Fibroblast of lung (primary cell): ENCODE results near the gene CMIP. TPM values are rescaled to one million over a fixed set of nuclear protein-coding genes. Genes with fewer than 3 reads are reported as not detected.

Source experiments
- DNase-seq, 2 donors: peaks; one replicate each; pipeline versions ENCODE4 v3.0.0 to v3.0.0-alpha.2; 2010; ENCODE audit warnings: low read depth in 2 of 2
- H2AFZ ChIP-seq: 2 replicates; pipeline ENCODE4 v1.5.1; 2012; ENCODE audit warnings: low read length, control low read depth, inconsistent platforms
- H3K27ac ChIP-seq: 2 replicates; pipeline ENCODE4 v1.5.1; 2011; ENCODE audit warnings: low read length, control low read depth; ENCODE audit not compliant: insufficient read depth
- H3K27me3 ChIP-seq: 2 replicates; pipeline ENCODE4 v1.5.1; 2011; ENCODE audit warnings: mild to moderate bottlenecking, low read length; ENCODE audit not compliant: control insufficient read depth, insufficient read depth
- H3K36me3 ChIP-seq: 2 replicates; pipeline ENCODE4 v1.5.1; 2011; ENCODE audit warnings: low read length; ENCODE audit not compliant: control insufficient read depth, insufficient read depth
- H3K4me1 ChIP-seq: 2 replicates; pipeline ENCODE4 v1.5.1; 2011; ENCODE audit warnings: low read length; ENCODE audit not compliant: control insufficient read depth, insufficient read depth; ENCODE audit errors: extremely low read depth
- H3K4me2 ChIP-seq: 2 replicates; pipeline ENCODE4 v1.5.1; 2011; ENCODE audit warnings: low read length, control low read depth; ENCODE audit not compliant: insufficient read depth; ENCODE audit errors: extremely low read depth
- H3K4me3 ChIP-seq, 4 experiments: fragments of 200-600 bp in 1 of 4; sonication (generic) in 1 of 4; replicated peaks in 1 of 4; 2 replicates each; pipeline ENCODE4 v1.5.1; 2011 to 2016; ENCODE audit warnings: low read length in 4 of 4, low read depth in 3 of 4, mild to moderate bottlenecking in 3 of 4, control low read depth in 2 of 4, inconsistent platforms in 1 of 4, mixed read lengths in 1 of 4; ENCODE audit not compliant: insufficient read depth in 1 of 4; ENCODE audit errors: control extremely low read depth in 1 of 4
- H3K79me2 ChIP-seq: 2 replicates; pipeline ENCODE4 v1.5.1; 2012; ENCODE audit warnings: mild to moderate bottlenecking, low read length, inconsistent platforms; ENCODE audit not compliant: control insufficient read depth, insufficient read depth
- H3K9ac ChIP-seq: 2 replicates; pipeline ENCODE4 v1.5.1; 2011; ENCODE audit warnings: mild to moderate bottlenecking, low read length, control low read depth; ENCODE audit not compliant: insufficient read depth
- H3K9me3 ChIP-seq: 2 replicates; pipeline ENCODE4 v1.5.1; 2012; ENCODE audit warnings: low read depth, low read length; ENCODE audit not compliant: control insufficient read depth, insufficient read depth
- H4K20me1 ChIP-seq: 2 replicates; pipeline ENCODE4 v1.5.1; 2011; ENCODE audit warnings: low read length; ENCODE audit not compliant: control insufficient read depth, insufficient read depth; ENCODE audit errors: extremely low read depth
- CTCF ChIP-seq, 2 donors: IDR thresholded peaks in 1 of 2; conservative IDR thresholded peaks in 1 of 2; 1 replicate in 1 of 2; 2 replicates in 1 of 2; pipeline ENCODE4 v1.5.1; 2011 to 2012; ENCODE audit warnings: low read length in 2 of 2, control low read depth in 1 of 2, inconsistent platforms in 1 of 2, low read depth in 1 of 2, mild to moderate bottlenecking in 1 of 2
- EZH2 ChIP-seq: IDR thresholded peaks from 2 replicates; pipeline ENCODE4 v1.5.1; 2012; ENCODE audit warnings: low read length, control low read depth, mild to moderate bottlenecking; ENCODE audit errors: missing control alignments
- polyA plus RNA-seq, 2 donors: library from polyadenylated mRNA; depleted of rRNA in 1 of 2; stranded (reverse) in 1 of 2; unstranded in 1 of 2; fragments of >200 nt; gene quantifications; 2 replicates each; pipeline ENCODE4 v1.2.1, GENCODE V29; 2011 to 2012; ENCODE audit warnings: missing spikeins in 1 of 2
- total RNA-seq: library from RNA; depleted of rRNA; stranded (reverse); fragments of >200 nt; gene quantifications from 2 replicates; pipeline ENCODE4 v1.2.1, GENCODE V29; 2014

Gene CMIP
- total and polyA plus RNA-seq, 2 donors (not counting 1 experiment from before 2014, with no cell fraction given): 1.9 to 5.1 TPM

GRCh38 chr16:81481207-81481821 lies 36.7 kb downstream of the CMIP start:
- peak; percentile 28 to 45 for DNase-seq
- H3K4me1 ChIP-seq: peaks cover 16% of the 10 kb centered on the region
- no peaks in the 10 kb centered on the region for H3K27me3 ChIP-seq
- H3K9me3 ChIP-seq: no peaks in the 10 kb centered on the region
- no peaks in the 10 kb centered on the region for H4K20me1 ChIP-seq
- TF ChIP-seq CTCF (conservative IDR thresholded peaks at IDR 0.05 in 1 of 2, IDR thresholded peaks at IDR 0.05 in 1 of 2; ENCODE audit: low read depth in 1 of 2, low read length in 2 of 2): no peak
- no peak for TF ChIP-seq EZH2
- no peak overlapping the region for H3K4me3 ChIP-seq
- H3K4me2 ChIP-seq: no peak overlapping the region
- H3K36me3 ChIP-seq: no peaks in the 10 kb centered on the region
- no peaks in the 10 kb centered on the region for H3K79me2 ChIP-seq
- H3K9ac ChIP-seq: no peak overlapping the region
- no peak overlapping the region for H2AFZ ChIP-seq
- H3K27ac ChIP-seq: no peak overlapping the region

DNA sequence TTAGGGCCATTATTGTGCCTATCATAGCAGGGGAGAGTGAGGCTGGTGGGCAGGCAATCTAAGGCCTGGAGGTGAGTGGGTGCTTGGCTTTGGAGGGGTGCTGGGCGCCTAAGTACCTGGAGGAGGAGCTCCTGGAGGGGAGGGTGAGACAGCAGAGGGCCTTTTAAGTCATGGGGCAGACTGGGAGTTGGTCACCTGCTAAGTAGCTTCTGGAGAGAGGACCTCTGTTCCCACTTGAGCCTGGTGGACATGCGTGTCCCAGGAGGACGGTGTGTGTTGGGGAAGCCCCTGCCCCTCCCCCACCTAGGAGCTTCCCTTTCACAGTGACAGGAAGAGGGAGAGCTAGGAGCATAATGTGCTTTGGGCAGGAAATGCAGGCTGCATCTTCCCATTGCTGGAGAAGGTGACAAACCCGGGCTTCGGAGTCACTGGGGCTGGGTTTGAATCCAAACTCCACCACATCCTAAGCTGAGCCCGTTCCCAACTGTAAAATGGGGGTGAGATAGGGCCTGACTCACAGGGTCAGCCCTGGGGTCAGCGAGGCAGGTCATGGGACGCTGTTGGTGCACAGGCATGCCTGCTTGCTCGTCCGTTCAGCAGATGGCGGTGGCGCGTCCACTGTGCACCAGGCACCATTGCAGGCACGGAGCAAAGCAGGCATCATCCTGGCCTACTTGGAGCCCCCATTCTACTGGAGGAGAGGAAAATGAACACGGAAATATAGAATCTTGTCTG lies 37.9 kb downstream of the CMIP start:
- Histone ChIP-seq H3K4me2 (no peak overlapping the region), H3K79me2 (no peaks in the 10 kb centered on the region), H3K36me3 (no peaks in the 10 kb centered on the region), H3K27me3 (no peaks in the 10 kb centered on the region), H4K20me1 (no peaks in the 10 kb centered on the region), H3K4me1 (peaks cover 17% of the 10 kb centered on the region), H3K4me3 (no peak overlapping the region), H3K9ac (no peak overlapping the region), H3K9me3 (no peaks in the 10 kb centered on the region), H3K27ac (no peak overlapping the region), H2AFZ (no peak overlapping the region)
- no peak for TF ChIP-seq EZH2
- no peak for TF ChIP-seq CTCF (conservative IDR thresholded peaks at IDR 0.05 in 1 of 2, IDR thresholded peaks at IDR 0.05 in 1 of 2; ENCODE audit: low read depth in 1 of 2, low read length in 2 of 2)
- DNase-seq: no peak

DNA sequence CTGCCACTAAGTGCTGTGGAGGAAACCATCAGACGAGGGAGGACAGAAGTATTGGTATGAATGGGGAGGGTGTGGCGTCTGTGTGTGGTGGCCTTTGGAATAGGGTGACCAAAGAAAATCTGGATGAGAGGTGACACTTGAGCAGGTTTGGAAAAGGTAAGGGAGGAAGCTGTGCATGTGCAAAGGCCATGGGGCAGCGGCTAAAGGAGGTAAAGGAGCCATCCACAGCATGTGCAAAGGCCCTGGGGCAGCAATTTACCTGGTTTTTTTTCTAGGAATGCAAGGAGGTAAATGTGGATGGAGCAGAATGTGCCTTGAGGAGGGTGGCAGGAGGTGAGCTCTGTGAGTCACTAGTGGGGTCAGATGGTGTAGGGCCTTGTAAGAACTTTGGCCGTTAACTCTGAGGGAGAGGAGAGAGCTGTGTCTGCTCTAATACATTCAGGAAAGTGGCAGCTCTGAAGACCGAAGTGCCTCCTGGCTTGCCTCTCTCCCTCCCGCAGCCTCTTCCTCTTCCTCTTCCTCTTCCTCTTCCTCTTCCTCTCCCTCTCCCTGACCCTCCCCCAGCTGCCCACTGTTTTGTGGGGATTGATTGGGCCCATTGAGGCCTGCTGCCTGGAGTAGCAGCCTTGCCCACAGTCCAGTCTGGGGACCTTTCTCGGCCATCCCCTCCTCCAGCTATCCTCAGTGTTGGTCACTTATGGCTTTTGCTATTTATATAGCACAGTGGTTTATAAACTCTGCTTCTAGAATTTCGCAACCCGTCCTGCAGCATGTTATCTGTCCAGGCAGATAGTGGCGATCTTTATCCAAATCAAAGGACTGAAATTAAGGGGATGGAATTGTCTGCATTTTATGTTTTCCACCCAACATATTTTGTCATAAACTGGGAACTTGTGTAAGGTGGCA lies 38.7 kb downstream of the CMIP start:
- Histone ChIP-seq H3K4me2 (no peak overlapping the region), H3K4me1 (peaks cover 17% of the 10 kb centered on the region), H3K9me3 (no peaks in the 10 kb centered on the region), H3K27me3 (no peaks in the 10 kb centered on the region), H2AFZ (no peak overlapping the region), H3K9ac (no peak overlapping the region), H3K4me3 (no peak overlapping the region), H3K27ac (no peak overlapping the region), H3K79me2 (peaks cover 2% of the 10 kb centered on the region), H4K20me1 (no peaks in the 10 kb centered on the region), H3K36me3 (no peaks in the 10 kb centered on the region)
- peak; percentile 23 to 66 for DNase-seq
- no peak for TF ChIP-seq CTCF (conservative IDR thresholded peaks at IDR 0.05 in 1 of 2, IDR thresholded peaks at IDR 0.05 in 1 of 2; ENCODE audit: low read depth in 1 of 2, low read length in 2 of 2)
- no peak for TF ChIP-seq EZH2
